GM19099 (cell line): ENCODE measurements around the gene ENO2.

Experiments
- POLR2A ChIP-seq: IDR thresholded peaks from 3 replicates; pipeline ENCODE4 v1.6.1; 2011; ENCODE audit warnings: low read depth; ENCODE audit not compliant: insufficient read length; ENCODE audit errors: extremely low read depth

Gene ENO2

GRCh38 chr12:6914246-6914946, at the start of gene ENO2:
TSS of gene ENO2 (plus strand) at chr12:6914580. CDS start at chr12:6915833, 1,253 bp downstream.
- peak; percentile 47 for TF ChIP-seq POLR2A

- TF ChIP-seq POLR2A: no peak
Measured at GRCh38 chr12:6866163-6866919, 48.0 kb upstream of the ENO2 start.

- no peak for TF ChIP-seq POLR2A
Measured at GRCh38 chr12:6866920-6867412, 47.4 kb upstream of the ENO2 start.

- peak; percentile 98 for TF ChIP-seq POLR2A
Measured at GRCh38 chr12:6867413-6868210, 46.8 kb upstream of the ENO2 start, which contains the start of gene TPI1. TSS of gene TPI1 (plus strand) at chr12:6867531. CDS start at chr12:6867567, 36 bp downstream.

- no peak for TF ChIP-seq POLR2A
Measured at GRCh38 chr12:6868211-6869048, 46.0 kb upstream of the ENO2 start.

GRCh38 chr12:6869049-6870021, 45.0 kb upstream of the ENO2 start:
- TF ChIP-seq POLR2A: no peak

GRCh38 chr12:6871052-6871957, 43.1 kb upstream of the ENO2 start:
- peak; percentile 39 for TF ChIP-seq POLR2A

GRCh38 chr12:6872073-6873048, 42.0 kb upstream of the ENO2 start:
- peak; percentile 55 for TF ChIP-seq POLR2A

GRCh38 chr12:6873094-6874014, 41.0 kb upstream of the ENO2 start, which contains the start of gene SPSB2:
TSS of gene SPSB2 (minus strand) at chr12:6873303. CDS start at chr12:6872901, 402 bp downstream.
- TF ChIP-seq POLR2A: no peak

GRCh38 chr12:6883252-6883651, 31.1 kb upstream of the ENO2 start:
- no peak for TF ChIP-seq POLR2A
